CD4-positive, alpha-beta T cell treated with Interleukin-21 for 1 hour (primary cell): ENCODE results near the gene RHBDL1.

Source experiments
- DNase-seq: peaks from one replicate; pipeline ENCODE4 v3.0.0-alpha.2; 2020

Gene RHBDL1

DNA sequence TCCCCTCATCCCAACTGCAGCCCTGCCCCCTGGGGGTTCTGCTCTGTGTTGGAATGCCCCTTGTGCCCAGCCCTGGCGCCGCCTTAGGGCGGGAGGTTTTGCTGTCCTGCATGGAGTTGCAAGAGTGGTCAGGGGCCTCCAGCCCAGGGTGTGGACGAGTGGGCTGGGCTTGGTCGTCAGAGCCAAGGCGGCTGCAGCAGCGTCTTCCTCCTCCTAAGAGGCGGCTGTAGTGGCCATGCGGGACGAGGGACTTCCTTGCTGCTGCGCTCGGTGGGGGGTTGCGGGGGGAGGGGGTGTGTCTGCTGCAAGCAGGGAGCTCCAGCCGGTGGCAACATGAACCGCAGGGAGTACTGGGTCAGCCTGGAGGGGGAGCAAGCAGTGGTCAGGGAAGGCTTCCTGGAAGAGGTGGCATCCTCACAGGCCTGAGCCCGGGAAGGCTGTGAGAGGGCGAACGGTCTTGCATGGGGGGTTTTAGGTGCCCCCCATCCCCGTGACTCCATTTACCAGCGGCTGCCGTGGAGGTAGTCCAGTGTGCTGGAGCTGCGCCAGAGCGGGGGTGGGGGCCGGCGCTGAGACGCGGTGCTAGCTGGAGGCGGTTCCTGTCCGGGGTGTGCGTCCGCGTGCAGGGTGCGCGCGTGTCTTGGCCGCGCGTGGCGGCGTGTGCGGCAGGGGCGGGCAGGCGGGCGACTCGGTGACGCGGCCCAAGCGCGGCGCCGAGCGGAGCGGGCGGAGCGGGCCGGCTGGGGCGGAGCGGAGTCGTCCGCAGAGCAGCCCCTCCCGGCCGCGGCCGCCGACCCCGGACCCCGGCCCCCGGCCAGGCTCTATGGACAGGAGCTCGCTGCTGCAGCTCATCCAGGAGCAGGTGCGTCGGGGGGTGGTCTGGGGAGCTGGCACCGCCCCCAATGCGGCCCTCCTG, at the start of gene RHBDL1:
RHBDL1 (plus strand) TSS at position 704 of the 916 bp plus-strand sequence; CDS start at position 824, 120 bp downstream.
- DNase-seq: no peak

DNA sequence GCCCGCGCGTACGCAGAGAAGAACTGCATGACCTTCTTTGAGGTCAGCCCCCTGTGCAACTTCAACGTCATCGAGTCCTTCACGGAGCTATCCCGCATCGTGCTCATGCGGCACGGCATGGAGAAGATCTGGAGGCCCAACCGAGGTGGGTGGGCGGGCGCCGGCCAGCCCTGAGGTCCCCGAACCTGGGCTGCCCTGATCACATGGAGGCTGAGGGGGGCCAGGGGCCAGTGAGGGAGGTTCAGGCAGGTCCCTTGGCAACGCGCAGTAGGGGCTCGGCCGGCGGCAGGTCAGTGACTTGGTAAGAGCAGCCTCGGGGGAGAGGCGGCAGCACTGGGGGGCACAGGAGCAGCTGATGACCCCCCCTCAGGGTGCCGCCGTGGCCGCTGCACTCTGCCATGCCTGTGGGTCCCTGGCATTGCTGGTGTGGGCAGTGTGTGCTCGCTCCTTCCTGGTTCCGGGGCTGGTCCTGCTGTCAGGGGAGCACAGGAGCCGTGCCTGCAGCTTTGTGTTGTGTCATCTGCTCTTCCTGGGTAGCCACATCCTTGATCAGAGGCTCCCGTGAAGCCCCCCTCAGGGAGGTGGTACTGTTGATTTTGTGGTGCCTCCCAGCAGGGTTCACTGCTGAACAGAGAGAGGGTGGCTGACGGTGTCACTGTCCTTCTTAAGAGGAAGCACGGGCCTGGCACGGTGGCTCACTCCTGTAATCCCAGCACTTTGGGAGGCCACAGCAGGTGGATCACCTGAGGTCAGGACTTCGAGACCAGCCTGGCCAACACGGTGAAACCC, 49.3 kb upstream of the RHBDL1 start:
- DNase-seq: no peak

DNA sequence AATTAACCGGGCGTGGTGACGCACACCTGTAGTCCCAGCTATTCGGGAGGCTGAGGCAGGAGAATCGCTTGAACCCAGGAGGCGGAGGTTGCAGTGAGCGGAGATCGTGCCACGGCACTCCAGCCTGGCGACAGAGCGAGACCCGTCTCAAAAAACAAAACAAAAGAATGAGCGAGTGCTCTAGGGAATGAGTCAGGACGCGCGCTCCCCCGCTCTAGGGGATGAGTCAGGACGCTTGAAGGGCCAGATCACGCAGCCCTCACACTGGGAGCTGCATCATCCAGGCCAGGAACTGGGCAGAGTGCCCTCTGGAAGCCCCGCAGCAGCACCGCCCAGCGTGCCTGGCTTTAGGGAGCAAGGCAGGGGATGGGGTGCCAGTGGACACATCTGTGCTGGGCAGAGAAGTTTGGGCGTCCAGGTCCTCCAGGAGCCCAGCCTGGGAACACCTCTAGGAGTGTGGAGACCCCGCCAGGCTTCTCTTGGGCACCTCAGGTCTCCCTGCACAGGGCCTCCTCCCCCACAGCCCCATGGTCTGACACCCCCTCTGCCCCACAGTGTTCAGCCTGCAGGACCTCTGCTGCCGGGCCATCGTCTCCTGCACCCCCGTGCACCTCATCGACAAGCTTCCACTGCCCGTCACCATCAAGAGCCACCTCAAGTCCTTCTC, 48.6 kb upstream of the RHBDL1 start:
- no peak for DNase-seq

DNA sequence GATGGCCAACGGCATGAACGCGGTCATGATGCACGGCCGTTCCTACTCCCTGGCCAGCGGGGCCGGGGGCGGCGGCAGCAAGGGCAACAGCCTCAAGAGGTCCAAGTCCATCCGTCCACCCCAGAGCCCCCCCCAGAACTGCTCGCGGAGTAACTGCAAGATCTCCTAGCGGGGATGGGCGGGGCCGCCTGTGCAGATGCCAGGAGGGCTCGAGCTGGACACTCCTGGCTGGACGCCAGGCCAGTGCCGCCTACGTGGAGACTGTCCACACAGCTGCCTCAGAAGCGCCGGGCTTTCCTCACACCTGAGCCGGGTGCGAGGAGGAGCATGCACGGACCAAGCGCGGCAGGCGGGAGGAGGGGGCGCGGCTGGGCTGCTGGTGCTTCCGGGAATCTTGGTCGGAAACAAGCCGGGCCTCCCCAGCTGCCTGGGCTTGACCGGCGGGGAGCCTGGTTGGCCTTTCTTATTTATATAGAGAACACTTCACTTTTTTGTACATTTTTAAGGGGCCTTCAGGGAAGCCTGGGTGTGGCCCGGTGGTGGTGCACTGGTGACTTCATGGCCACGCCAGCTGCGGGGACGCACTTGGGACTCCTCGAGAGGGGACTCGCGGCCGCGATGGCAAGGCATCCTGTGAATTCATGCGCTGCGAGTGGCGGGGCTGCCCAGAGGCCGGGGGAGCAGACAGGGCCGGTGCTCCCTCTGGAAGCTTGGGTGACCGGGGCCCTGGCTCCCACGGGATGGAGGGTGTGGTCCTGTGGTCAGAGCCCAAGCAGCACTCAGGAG, 47.8 kb upstream of the RHBDL1 start:
- DNase-seq: no peak

DNA sequence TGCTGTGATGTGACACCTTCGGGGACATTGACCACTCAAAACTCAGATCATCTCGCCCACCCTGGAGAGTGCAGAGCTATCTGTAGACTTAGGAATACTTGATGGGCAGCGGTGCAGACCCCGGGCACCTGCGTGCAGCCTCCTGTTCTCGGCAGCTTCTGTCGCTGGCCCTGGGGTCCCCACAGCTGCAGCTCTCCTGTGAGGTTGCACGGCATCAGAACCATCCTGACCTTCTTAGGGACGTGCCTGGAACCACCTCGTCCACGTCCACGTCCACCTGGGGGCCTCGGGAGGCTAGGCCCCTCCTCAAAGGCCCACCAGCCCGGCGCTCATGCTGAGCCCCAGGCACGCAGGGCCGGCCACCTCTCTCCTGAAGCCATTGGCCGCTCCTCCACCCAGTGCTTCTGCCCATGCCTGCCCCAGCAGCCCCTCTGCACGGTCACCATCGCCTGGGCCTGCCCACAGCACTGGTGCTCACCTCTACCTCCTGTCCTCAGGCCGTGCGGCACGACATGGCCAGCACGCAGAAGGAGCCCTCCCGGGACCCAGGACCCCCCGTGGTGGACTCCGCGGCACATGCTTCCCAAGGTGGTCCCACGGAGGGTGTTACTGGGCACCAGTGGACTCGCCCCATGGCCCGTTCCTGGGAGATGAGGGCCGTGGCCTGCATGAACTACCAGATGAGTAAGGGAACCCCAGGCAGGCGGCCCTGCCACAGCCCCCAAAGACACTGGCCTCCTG, 47.0 kb upstream of the RHBDL1 start:
- no peak for DNase-seq

DNA sequence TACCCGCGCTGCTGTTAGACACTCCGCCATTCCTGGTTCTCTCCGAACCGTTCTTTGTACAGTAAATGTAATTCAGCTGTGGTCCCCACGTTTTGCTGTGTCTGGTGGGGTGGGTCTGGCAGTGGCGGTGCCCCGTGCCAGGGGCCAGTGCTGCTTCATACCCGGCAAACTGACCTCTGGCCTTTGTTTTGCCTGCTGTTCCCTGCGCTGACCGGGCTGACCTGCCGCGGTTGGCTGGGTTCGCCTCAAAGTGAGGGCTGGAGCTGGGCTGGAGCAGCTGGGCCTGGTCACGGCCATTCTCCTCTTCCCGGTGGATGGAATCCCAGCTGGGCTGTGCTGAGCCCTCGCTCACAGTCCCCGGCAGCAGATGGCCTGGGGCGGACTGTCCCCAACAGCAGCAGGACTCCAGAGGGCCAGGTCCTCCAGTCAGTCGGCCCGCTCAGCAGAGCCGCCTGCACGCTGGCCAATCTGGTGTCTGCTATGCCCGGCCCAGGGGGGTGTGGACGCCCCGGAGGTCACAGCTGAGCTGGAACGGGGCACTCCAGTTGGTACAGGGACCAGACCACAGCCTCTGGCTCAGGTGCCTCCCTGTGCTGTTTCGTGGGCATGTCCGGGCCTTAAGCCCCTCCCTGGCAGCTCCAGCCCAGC, 46.2 kb upstream of the RHBDL1 start:
- no peak for DNase-seq

DNA sequence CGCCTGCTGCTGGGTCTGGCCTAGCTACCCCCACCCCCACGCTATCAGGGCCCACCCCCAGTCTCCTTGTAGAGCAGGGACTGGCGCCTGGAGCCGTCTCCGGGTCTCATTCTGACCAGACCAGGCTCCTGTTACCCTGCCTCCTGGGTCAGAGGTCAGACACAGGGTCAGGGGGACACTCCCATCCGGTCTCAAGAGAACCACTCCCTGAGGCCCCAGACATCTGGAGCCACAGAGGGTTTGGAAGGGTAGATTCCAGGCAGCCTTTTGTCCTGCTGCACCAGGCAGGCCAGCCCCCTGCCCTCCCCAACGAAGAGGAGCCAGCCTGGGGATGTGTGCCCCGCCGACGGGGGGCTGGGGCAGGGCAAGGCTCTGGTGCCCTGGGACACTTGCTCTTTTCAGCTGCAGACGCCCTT, 45.6 kb upstream of the RHBDL1 start:
- no peak for DNase-seq

DNA sequence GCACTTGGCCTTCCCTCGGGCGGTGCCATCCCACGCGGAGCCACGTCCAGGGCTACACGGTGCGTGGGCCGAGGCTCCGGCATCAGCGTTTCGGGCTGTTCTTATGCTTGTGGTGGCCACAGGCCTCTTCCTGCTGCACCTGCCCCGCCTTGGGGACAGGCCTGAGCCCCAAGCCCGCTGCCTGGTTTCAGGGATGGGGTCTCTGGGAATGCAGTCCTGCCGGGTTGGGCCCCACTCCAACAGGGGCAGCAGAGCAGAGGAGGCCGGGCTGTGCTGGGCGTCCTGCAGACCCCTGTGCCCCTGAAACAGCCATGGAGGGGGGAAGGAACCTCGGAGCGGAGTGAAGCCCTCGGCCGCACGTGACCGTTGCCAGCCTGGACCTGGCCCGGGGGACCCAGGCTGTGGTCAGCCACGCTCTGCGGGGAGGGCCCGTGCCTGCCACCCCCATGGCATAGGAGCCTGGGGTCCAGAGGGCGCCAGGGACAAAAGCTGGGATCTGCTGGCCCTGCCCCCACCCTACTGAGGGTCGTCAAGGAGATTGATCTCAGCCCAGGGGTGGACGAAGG, 45.1 kb upstream of the RHBDL1 start:
- DNase-seq: no peak

DNA sequence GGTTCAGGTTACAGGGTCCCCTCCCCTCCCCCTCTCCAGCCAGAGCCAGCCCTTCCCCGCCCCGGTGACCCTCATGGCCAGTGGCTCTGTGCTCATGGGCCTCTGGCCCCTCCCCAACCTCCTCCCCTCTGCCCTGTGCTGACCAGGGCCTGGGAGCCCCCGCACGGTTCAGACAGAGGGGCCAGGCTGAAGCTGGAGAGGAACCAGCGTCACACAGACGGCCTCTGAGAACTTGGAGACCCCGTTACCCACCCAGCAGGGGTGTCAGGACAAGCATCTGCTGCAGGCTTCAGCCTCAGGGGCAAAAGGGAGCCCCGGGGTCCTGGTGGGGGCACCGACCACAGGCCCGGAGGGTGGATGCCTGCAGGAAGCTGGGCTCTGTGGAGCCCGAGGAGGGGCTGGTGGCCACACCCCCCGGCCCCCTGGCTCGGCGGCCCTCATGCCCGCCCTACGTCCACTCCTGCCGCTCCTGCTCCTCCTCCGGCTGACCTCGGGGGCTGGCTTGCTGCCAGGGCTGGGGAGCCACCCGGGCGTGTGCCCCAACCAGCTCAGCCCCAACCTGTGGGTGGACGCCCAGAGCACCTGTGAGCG, 44.6 kb upstream of the RHBDL1 start, which contains the start of gene WFIKKN1:
WFIKKN1 (plus strand) TSS at position 171 of the 591 bp plus-strand sequence; CDS start at position 440, 269 bp downstream.
- DNase-seq: no peak

DNA sequence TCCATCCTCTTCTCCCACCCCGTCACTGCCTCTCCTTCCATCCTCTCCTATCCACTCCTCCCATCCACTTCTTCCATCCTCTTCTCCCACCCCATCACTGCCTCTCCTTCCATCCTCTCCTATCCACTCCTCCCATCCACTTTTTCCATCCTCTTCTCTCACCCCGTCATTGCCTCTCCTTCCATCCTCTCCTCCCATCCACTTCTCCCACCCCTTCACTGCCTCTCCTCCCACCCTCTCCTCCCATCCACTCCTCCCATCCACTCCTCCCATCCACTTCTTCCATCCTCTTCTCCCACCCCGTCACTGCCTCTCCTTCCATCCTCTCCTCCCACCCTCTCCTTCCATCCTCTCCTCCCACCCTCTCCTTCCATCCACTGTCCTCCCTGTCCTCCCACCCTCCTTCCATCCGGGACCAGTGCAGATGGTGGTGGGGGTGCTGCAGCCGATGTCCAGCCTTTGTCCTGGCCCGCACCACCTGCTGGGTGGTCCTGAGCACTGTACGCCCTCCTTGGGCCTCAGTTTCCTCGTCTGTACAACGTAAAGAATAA, 43.6 kb upstream of the RHBDL1 start:
- no peak for DNase-seq

DNA sequence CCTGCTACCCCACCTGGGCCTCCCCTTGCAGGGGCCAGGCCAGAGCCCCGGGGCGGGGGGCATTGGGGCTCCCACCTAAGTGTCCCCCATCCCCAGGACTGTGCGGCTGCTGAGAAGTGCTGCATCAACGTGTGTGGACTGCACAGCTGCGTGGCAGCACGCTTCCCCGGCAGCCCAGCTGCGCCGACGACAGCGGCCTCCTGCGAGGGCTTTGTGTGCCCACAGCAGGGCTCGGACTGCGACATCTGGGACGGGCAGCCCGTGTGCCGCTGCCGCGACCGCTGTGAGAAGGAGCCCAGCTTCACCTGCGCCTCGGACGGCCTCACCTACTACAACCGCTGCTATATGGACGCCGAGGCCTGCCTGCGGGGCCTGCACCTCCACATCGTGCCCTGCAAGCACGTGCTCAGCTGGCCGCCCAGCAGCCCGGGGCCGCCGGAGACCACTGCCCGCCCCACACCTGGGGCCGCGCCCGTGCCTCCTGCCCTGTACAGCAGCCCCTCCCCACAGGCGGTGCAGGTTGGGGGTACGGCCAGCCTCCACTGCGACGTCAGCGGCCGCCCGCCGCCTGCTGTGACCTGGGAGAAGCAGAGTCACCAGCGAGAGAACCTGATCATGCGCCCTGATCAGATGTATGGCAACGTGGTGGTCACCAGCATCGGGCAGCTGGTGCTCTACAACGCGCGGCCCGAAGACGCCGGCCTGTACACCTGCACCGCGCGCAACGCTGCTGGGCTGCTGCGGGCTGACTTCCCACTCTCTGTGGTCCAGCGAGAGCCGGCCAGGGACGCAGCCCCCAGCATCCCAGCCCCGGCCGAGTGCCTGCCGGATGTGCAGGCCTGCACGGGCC, 42.8 kb upstream of the RHBDL1 start:
- DNase-seq: no peak

DNA sequence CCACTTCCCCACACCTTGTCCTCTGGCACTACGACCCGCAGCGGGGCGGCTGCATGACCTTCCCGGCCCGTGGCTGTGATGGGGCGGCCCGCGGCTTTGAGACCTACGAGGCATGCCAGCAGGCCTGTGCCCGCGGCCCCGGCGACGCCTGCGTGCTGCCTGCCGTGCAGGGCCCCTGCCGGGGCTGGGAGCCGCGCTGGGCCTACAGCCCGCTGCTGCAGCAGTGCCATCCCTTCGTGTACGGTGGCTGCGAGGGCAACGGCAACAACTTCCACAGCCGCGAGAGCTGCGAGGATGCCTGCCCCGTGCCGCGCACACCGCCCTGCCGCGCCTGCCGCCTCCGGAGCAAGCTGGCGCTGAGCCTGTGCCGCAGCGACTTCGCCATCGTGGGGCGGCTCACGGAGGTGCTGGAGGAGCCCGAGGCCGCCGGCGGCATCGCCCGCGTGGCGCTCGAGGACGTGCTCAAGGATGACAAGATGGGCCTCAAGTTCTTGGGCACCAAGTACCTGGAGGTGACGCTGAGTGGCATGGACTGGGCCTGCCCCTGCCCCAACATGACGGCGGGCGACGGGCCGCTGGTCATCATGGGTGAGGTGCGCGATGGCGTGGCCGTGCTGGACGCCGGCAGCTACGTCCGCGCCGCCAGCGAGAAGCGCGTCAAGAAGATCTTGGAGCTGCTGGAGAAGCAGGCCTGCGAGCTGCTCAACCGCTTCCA, 42.0 kb upstream of the RHBDL1 start:
- no peak for DNase-seq

DNA sequence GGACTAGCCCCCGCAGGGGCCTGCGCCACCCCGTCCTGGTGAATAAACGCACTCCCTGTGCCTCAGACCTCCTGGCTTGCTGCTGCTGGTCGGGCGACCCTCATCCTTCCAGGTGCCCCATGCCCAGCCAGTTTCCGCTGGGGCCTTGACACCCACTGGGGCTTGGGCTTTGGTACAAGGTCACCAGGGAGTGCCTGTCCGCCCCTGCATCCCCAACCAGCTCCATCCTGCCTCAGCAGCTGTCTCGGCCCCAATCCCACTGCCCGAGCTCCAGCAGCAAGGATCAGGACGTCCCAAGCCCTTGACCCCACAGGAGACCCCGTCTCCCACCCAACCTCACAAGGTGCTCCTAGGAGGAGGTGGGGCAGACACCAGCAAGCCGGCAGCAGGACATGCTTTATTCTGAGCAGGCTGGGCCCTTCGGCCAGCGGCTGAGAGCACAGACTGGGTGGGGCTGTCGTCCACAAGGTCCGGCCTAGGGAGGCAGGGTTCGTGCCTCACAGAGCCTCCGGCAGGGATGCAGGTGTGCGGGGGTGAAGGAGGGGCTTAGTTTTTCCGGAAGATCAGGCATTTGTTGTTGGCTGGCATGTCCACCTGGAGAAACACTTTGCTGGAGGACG, 41.3 kb upstream of the RHBDL1 start:
- no peak for DNase-seq

DNA sequence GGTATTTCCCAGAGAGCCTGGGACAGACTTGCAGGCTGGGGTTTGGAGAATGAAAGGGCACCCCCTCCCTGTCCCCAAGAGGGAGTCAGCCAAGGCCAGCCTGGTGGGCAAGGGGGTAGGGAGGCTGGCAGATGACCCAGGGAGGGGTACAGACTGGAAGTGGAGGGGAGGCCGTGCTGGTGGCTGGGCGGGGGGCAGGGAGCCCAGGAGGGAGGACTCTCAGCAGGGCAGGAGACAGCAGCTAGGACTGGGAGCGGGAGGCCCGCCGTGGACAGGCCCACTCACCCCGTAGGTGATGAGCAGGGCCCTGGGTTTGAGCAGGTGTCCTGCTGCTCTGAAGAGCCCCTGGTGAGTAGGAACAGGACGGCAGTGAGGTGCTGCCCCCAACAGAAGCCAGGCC, 40.5 kb upstream of the RHBDL1 start:
- no peak for DNase-seq

DNA sequence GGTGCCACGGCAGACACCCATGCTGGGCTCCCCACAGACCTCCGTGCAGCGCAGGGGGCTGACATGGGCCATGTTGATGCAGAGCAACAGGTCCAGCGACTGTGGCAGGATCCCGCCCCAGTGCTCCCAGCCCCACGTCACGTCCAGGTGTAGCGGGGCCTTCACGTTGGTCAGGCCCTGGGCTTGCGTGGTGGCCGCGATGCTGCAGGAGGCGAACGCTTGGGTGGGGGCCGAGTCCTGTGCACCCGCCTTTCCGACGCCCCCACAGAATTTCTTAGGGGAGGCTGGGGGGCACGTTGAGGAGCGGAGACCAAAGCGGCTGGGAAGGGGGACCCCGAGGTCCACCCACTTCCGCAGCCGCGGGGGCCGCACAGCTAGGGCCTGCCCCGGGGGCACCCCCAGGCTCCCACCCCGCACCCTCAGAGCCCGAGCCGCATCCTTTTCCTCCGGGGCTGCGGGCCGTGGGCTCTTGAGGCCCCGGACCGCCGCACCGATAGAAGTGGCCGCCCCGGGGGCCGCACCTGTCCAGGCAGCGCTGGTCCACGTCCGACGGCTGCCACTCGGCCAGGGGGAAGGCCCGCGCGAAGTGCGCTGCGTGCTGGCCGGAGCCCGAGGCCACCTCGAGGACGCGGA, 39.8 kb upstream of the RHBDL1 start:
- DNase-seq: no peak

DNA sequence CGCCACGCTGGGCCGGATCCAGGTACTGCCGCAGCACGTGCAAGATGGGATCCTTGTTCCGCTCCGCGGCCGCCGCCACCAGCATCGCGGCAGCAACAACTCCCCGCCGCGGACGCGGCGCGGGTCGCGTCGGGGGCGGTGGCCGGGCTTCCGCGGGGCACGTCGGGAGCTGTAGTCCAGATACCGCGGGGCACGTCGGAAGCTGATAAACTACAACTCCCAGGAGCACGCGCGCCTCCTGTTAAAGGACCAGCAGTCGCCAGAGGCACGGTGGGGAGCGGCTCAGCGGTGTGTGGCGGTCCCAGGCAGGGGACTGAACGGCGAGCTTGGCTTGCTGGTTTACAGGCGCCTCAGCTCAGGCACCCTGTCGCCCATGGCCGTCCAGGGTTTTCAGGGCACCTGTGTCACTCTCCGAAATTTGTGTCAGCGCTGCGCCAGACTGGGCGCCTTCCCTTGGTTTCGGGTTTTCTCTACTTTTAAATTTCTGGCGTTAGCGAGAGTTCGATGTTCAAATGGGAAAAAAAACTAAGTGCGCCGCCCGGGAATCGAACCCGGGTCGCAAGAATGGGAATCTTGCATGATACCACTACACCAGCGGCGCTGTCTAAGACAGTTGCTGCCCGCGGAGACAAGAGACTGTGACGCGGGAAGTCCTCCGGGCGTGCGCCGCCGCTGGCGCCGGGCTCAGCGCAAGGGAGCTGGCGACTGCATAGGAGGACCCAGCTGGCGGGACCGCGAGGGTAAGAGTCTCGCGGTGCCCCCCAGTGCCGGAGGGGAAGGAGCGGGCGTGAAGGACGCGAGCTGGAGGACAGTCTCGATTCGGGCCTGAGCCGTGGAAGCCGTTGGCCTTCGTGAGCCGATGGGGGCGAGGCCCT, 39.0 kb upstream of the RHBDL1 start, which contains the start of gene METTL26:
METTL26 (minus strand) TSS at position 100 of the 875 bp plus-strand sequence; CDS start at position 85, 15 bp downstream.
- peak; percentile 94 for DNase-seq
